ENCODE measurements around the gene ABCA7.

- TF ChIP-seq, protein P1, sequence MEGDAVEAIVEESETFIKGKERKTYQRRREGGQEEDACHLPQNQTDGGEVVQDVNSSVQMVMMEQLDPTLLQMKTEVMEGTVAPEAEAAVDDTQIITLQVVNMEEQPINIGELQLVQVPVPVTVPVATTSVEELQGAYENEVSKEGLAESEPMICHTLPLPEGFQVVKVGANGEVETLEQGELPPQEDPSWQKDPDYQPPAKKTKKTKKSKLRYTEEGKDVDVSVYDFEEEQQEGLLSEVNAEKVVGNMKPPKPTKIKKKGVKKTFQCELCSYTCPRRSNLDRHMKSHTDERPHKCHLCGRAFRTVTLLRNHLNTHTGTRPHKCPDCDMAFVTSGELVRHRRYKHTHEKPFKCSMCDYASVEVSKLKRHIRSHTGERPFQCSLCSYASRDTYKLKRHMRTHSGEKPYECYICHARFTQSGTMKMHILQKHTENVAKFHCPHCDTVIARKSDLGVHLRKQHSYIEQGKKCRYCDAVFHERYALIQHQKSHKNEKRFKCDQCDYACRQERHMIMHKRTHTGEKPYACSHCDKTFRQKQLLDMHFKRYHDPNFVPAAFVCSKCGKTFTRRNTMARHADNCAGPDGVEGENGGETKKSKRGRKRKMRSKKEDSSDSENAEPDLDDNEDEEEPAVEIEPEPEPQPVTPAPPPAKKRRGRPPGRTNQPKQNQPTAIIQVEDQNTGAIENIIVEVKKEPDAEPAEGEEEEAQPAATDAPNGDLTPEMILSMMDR (IDR thresholded peaks at IDR 0.05; ENCODE audit: poor library complexity) = no peak
- no peak for TF ChIP-seq EZH2phosphoT487 (IDR thresholded peaks at IDR 0.05; ENCODE audit: low read depth, severe bottlenecking, unreplicated experiment)
These were observed 41.8 kb upstream of the ABCA7 start for GRCh38 chr19:998064-998463.

Measured in hepatocyte (in vitro differentiated cells).